Urinary bladder (tissue), 4 donors: ENCODE measurements around the gene RHOT1. TPM values are rescaled to one million over a fixed set of nuclear protein-coding genes. Genes with fewer than 3 reads are reported as not detected.

ENCODE experiments used
- DNase-seq: peaks from one replicate; pipeline ENCODE4 v3.0.0-alpha.2; 2015; ENCODE audit errors: extremely low spot score
- H3K27ac ChIP-seq: one replicate; pipeline ENCODE4 v1.5.1; 2013; ENCODE audit warnings: low read depth, mild to moderate bottlenecking, moderate library complexity
- H3K36me3 ChIP-seq: one replicate; pipeline ENCODE4 v1.6.1; 2013; ENCODE audit warnings: mild to moderate bottlenecking, moderate library complexity; ENCODE audit not compliant: insufficient read depth
- H3K4me1 ChIP-seq: one replicate; pipeline ENCODE4 v1.6.1; 2013; ENCODE audit warnings: mild to moderate bottlenecking, moderate library complexity; ENCODE audit not compliant: insufficient read depth
- H3K4me3 ChIP-seq: one replicate; pipeline ENCODE4 v1.5.1; 2013; ENCODE audit warnings: low read depth, low read length
- WGBS: extraction: QIAGEN DNeasy Blood & Tissue Kit; methylation state at CpG from one replicate; pipeline ENCODE4 v1.1.7; 2013; 5-methylcytosine and 5-hydroxymethylcytosine counted together
- polyA plus RNA-seq: library from polyadenylated mRNA; stranded (reverse); fragments of 200-250 nt; gene quantifications from one replicate; pipeline ENCODE4 v1.2.3, GENCODE V29; 2013
- small RNA-seq: library from RNA; depleted of rRNA; stranded (forward); fragments of <200 nt; gene quantifications from one replicate; pipeline ENCODE3, GENCODE V24; 2014
- total RNA-seq: library from RNA; depleted of rRNA; stranded (reverse); fragments of >200 nt; gene quantifications from one replicate; pipeline ENCODE4 v1.2.3, GENCODE V29; 2014
- donor health status: healthy with polysubstance abuse.
- donor health status: healthy.

Gene RHOT1
- total and polyA plus RNA-seq, 2 donors = 35.8 to 81.4 TPM

- Histone ChIP-seq H3K4me3 (peak within 1 kb of the TSS; percentile 71), H3K4me1 (peaks cover 2% of the 10 kb centered on the region), H3K36me3 (no peaks in the 10 kb centered on the region), H3K27ac (peak within 1 kb of the TSS; percentile 34)
- whole genome bisulfite sequencing = 2% methylated on average over 68 of the region's 68 CpGs
- no peak for DNase-seq
Observed at GRCh38 chr17:32265192-32265923, 123.1 kb downstream of the RHOT1 start, which contains the start of gene RHBDL3. Gene RHBDL3, plus strand, starts transcription at chr17:32265832. Its CDS starts 358 bp downstream, at chr17:32266190.

- no peak for DNase-seq
- Histone ChIP-seq H3K4me3 (peak overlapping the region; percentile 71), H3K4me1 (peaks cover 2% of the 10 kb centered on the region), H3K27ac (no peak overlapping the region), H3K36me3 (no peaks in the 10 kb centered on the region)
- under 1% methylated on average over 53 of the region's 55 CpGs for WGBS
Observed at GRCh38 chr17:32266051-32266388, 123.7 kb downstream of the RHOT1 start.

GRCh38 chr17:32266389-32267301 is 124.3 kb downstream of the RHOT1 start:
- no peak overlapping the region for H3K27ac ChIP-seq
- WGBS = 1% methylated on average over 78 of the region's 78 CpGs
- H3K4me1 ChIP-seq = peaks cover 2% of the 10 kb centered on the region
- H3K36me3 ChIP-seq = no peaks in the 10 kb centered on the region
- DNase-seq = no peak
- H3K4me3 ChIP-seq = peak overlapping the region; percentile 71

- no peaks in the 10 kb centered on the region for H3K36me3 ChIP-seq
- DNase-seq = no peak
- H3K4me1 ChIP-seq = peaks cover 2% of the 10 kb centered on the region
- no peak overlapping the region for H3K4me3 ChIP-seq
- 26% methylated on average over 10 of the region's 10 CpGs for WGBS
- no peak overlapping the region for H3K27ac ChIP-seq
Observed at GRCh38 chr17:32267690-32268205, 125.4 kb downstream of the RHOT1 start.

- no peak overlapping the region for H3K4me3 ChIP-seq
- 80% methylated on average over 7 of the region's 7 CpGs for WGBS
- peaks cover 2% of the 10 kb centered on the region for H3K4me1 ChIP-seq
- H3K36me3 ChIP-seq = no peaks in the 10 kb centered on the region
- no peak overlapping the region for H3K27ac ChIP-seq
- DNase-seq = no peak
Observed at GRCh38 chr17:32268734-32269288, 126.5 kb downstream of the RHOT1 start.

- 75% methylated on average over 11 of the region's 11 CpGs for WGBS
- no peak for DNase-seq
- Histone ChIP-seq H3K36me3 (no peaks in the 10 kb centered on the region), H3K4me3 (no peak overlapping the region), H3K4me1 (peaks cover 2% of the 10 kb centered on the region), H3K27ac (no peak overlapping the region)
Observed at GRCh38 chr17:32269377-32269776, 127.1 kb downstream of the RHOT1 start.

GRCh38 chr17:32271844-32272243 is 129.5 kb downstream of the RHOT1 start:
- H3K4me3 ChIP-seq = no peak overlapping the region
- no peaks in the 10 kb centered on the region for H3K36me3 ChIP-seq
- whole genome bisulfite sequencing = 90% methylated on average over 8 of the region's 8 CpGs
- H3K27ac ChIP-seq = no peak overlapping the region
- DNase-seq = no peak
- peaks cover 2% of the 10 kb centered on the region for H3K4me1 ChIP-seq

GRCh38 chr17:32274101-32274500 is 131.8 kb downstream of the RHOT1 start:
- H3K27ac ChIP-seq = no peak overlapping the region
- H3K4me3 ChIP-seq = no peak overlapping the region
- WGBS = 81% methylated on average over 5 of the region's 5 CpGs
- no peaks in the 10 kb centered on the region for H3K36me3 ChIP-seq
- DNase-seq = no peak
- H3K4me1 ChIP-seq = no peaks in the 10 kb centered on the region

- 90% methylated on average over 6 of the region's 6 CpGs for WGBS
- no peak overlapping the region for H3K27ac ChIP-seq
- no peaks in the 10 kb centered on the region for H3K36me3 ChIP-seq
- no peaks in the 10 kb centered on the region for H3K4me1 ChIP-seq
- no peak overlapping the region for H3K4me3 ChIP-seq
- DNase-seq = no peak
Observed at GRCh38 chr17:32274643-32275042, 132.3 kb downstream of the RHOT1 start.

Small RNA genes within 50 kb of the gene (small RNA-seq; reads per million reads assigned to genes)
- not detected for gene UBL5P2

Other genes starting within 250 kb of the RHOT1 start
- 57.0 TPM for gene UTP6, start 240.8 kb upstream of the RHOT1 start, total RNA-seq
- gene UTP6, start 240.8 kb upstream of the RHOT1 start, polyA plus RNA-seq = 25.2 TPM
- gene SUZ12, start 205.5 kb upstream of the RHOT1 start, total RNA-seq = 55.5 TPM
- gene SUZ12, start 205.5 kb upstream of the RHOT1 start, polyA plus RNA-seq = 15.3 TPM
- 31.6 TPM for gene LRRC37B, start 135.1 kb upstream of the RHOT1 start, total RNA-seq
- 9.4 TPM for gene LRRC37B, start 135.1 kb upstream of the RHOT1 start, polyA plus RNA-seq
- 1.9 TPM for gene RHBDL3, start 123.3 kb downstream of the RHOT1 start, total RNA-seq
- gene RHBDL3, start 123.3 kb downstream of the RHOT1 start, polyA plus RNA-seq = 1.9 TPM
- gene C17orf75, start 199.7 kb downstream of the RHOT1 start, total RNA-seq = 26.9 TPM
- 12.1 TPM for gene C17orf75, start 199.7 kb downstream of the RHOT1 start, polyA plus RNA-seq
- 241 TPM for gene ZNF207, start 207.7 kb downstream of the RHOT1 start, total RNA-seq
- 82.0 TPM for gene ZNF207, start 207.7 kb downstream of the RHOT1 start, polyA plus RNA-seq